BE2C (cell line): Measurements from ENCODE around the gene ZNF655.
A peak's percentile ranks its signal among the peaks of the same experiment; 100 is the strongest.
"Not testable (repeated sequence)": the region's sequence is repeated elsewhere in the genome, so short reads cannot be mapped to it uniquely, and the experiment has no call there.

Experiments used
- DNase-seq: peaks from one replicate; pipeline ENCODE4 v3.0.0-alpha.2; 2020
- H3K27me3 ChIP-seq: fragments of 250-450 bp; sonication (Bioruptor Pico); 2 replicates; pipeline ENCODE4 v1.5.1; 2020; ENCODE audit warnings: mild to moderate bottlenecking
- H3K36me3 ChIP-seq: fragments of 250-450 bp; sonication (Bioruptor Pico); 2 replicates; pipeline ENCODE4 v1.5.1; 2020; ENCODE audit warnings: mild to moderate bottlenecking
- H3K4me1 ChIP-seq: fragments of 250-450 bp; sonication (Bioruptor Pico); 2 replicates; pipeline ENCODE4 v1.5.1; 2020
- H3K4me3 ChIP-seq: 2 replicates; pipeline ENCODE4 v1.5.1; 2011; ENCODE audit warnings: low read depth, low read length
- H3K9me3 ChIP-seq: fragments of 250-450 bp; sonication (Bioruptor Pico); 2 replicates; pipeline ENCODE4 v1.5.1; 2020
- CTCF ChIP-seq: IDR thresholded peaks from 2 replicates; pipeline ENCODE4 v1.5.1; 2012; ENCODE audit warnings: mild to moderate bottlenecking, low read depth, low read length

Gene ZNF655

GRCh38 chr7:99559175-99559915 lies 903 bp downstream of the ZNF655 start:
- Histone ChIP-seq H3K36me3 (peaks cover 35% of the 10 kb centered on the region), H3K4me3 (peak overlapping the region; percentile 98), H3K4me1 (no peaks in the 10 kb centered on the region), H3K9me3 (no peaks in the 10 kb centered on the region), H3K27me3 (no peaks in the 10 kb centered on the region)
- TF ChIP-seq CTCF = no peak
- DNase-seq = no peak

- H3K36me3 ChIP-seq = peaks cover 48% of the 10 kb centered on the region
- no peaks in the 10 kb centered on the region for H3K4me1 ChIP-seq
- no peak for TF ChIP-seq CTCF
These were observed 2.6 kb downstream of the ZNF655 start for GRCh38 chr7:99560834-99561736.

DNA sequence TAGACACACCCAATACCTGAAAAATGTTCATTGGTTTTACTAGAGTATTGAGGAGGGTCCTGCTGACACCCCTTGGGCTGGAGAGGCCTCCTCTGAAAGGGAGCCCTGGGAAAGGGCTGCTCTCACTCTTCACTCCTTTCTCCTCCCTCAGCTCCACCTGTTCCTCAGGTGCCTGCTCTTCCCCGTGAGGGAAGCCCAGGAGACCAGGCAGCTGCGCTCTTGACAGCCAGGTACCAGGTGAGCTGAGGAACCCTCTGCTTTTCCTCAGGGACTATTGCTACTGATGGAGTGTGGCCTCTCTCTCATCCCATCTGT lies 3.3 kb downstream of the ZNF655 start:
- Histone ChIP-seq H3K4me1 (no peaks in the 10 kb centered on the region), H3K9me3 (no peaks in the 10 kb centered on the region), H3K4me3 (no peak overlapping the region), H3K36me3 (peaks cover 53% of the 10 kb centered on the region), H3K27me3 (no peaks in the 10 kb centered on the region)
- DNase-seq = no peak
- TF ChIP-seq CTCF = no peak

More at GRCh38 chr7:99560834-99561736, 2.6 kb downstream of the ZNF655 start:
- no peak for DNase-seq
- H3K9me3 ChIP-seq = no peaks in the 10 kb centered on the region
- no peak overlapping the region for H3K4me3 ChIP-seq
- no peaks in the 10 kb centered on the region for H3K27me3 ChIP-seq

GRCh38 chr7:99562114-99562784 lies 3.8 kb downstream of the ZNF655 start:
- Histone ChIP-seq H3K4me1 (no peaks in the 10 kb centered on the region), H3K36me3 (peaks cover 53% of the 10 kb centered on the region), H3K27me3 (no peaks in the 10 kb centered on the region), H3K4me3 (no peak overlapping the region), H3K9me3 (no peaks in the 10 kb centered on the region)
- TF ChIP-seq CTCF = no peak
- no peak for DNase-seq

GRCh38 chr7:99562832-99563231 lies 4.4 kb downstream of the ZNF655 start:
- no peaks in the 10 kb centered on the region for H3K27me3 ChIP-seq
- no peaks in the 10 kb centered on the region for H3K9me3 ChIP-seq
- no peak overlapping the region for H3K4me3 ChIP-seq
- DNase-seq = no peak
- peaks cover 53% of the 10 kb centered on the region for H3K36me3 ChIP-seq
- no peaks in the 10 kb centered on the region for H3K4me1 ChIP-seq
- no peak for TF ChIP-seq CTCF

DNA sequence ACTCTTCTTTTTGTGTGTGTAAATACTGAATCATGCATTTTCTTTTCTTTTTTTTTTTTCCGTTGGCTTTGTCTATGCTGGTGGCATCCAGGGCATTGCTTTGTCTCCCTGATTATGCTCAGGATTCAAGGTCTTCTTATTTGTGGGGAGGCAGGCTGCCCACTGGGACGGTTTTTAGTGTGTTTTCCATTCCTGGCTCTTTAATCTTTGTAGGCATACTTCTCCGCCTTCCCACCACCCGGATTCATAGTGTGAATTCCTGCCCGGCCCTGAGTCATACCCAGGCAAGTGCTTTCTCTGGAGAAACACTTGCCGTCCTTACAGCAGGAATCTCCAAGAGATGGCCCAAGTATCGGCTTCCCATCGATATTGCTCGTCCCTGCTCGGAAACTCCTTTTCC lies 5.2 kb downstream of the ZNF655 start:
- no peak for TF ChIP-seq CTCF
- DNase-seq = no peak
- Histone ChIP-seq H3K9me3 (no peaks in the 10 kb centered on the region), H3K4me1 (no peaks in the 10 kb centered on the region), H3K36me3 (peaks cover 56% of the 10 kb centered on the region), H3K4me3 (no peak overlapping the region), H3K27me3 (no peaks in the 10 kb centered on the region)

GRCh38 chr7:99568770-99569169 lies 10.3 kb downstream of the ZNF655 start:
- H3K4me3 ChIP-seq, DNase-seq, H3K27me3 ChIP-seq, H3K4me1 ChIP-seq, H3K9me3 ChIP-seq: not testable (repeated sequence)
- H3K36me3 ChIP-seq = peaks cover 59% of the 10 kb centered on the region
